HEK293 (cell line): ENCODE results near the gene CDK4.

Source experiments
- KLF1 ChIP-seq: fragments of 450-650 bp; formaldehyde crosslinking; IDR thresholded peaks from 2 replicates; pipeline ENCODE4 v1.5.1; 2016; ENCODE audit warnings: missing biosample characterization, missing genetic modification characterization
- SCRT2 ChIP-seq: fragments of 450-650 bp; formaldehyde crosslinking; IDR thresholded peaks from 2 replicates; pipeline ENCODE4 v1.5.1; 2016; ENCODE audit warnings: missing biosample characterization, missing genetic modification characterization
- TCF7L2 ChIP-seq: IDR thresholded peaks from 2 replicates; pipeline ENCODE4 v1.6.1; 2011; ENCODE audit warnings: low read depth, mild to moderate bottlenecking, inconsistent platforms, low read length, moderate library complexity, borderline replicate concordance
- ZBTB21 ChIP-seq: fragments of 450-650 bp; formaldehyde crosslinking; IDR thresholded peaks from 2 replicates; pipeline ENCODE4 v1.5.1; 2017; ENCODE audit warnings: missing biosample characterization, missing genetic modification characterization
- ZBTB6 ChIP-seq: fragments of 450-650 bp; formaldehyde crosslinking; IDR thresholded peaks from 2 replicates; pipeline ENCODE4 v1.5.1; 2017; ENCODE audit warnings: missing biosample characterization, missing genetic modification characterization
- ZBTB7A ChIP-seq: fragments of 450-650 bp; formaldehyde crosslinking; IDR thresholded peaks from 2 replicates; pipeline ENCODE4 v1.5.1; 2016; ENCODE audit warnings: low read depth, missing biosample characterization, missing genetic modification characterization
- ZFHX2 ChIP-seq: fragments of 450-650 bp; formaldehyde crosslinking; conservative IDR thresholded peaks from 2 replicates; pipeline ENCODE4 v1.5.1; 2016; ENCODE audit warnings: missing biosample characterization, missing genetic modification characterization
- ZNF112 ChIP-seq: fragments of 450-650 bp; formaldehyde crosslinking; IDR thresholded peaks from 2 replicates; pipeline ENCODE4 v1.5.0; 2017; ENCODE audit warnings: missing biosample characterization, missing genetic modification characterization
- ZNF2 ChIP-seq: fragments of 450-650 bp; formaldehyde crosslinking; IDR thresholded peaks from 2 replicates; pipeline ENCODE4 v1.5.1; 2016; ENCODE audit warnings: missing biosample characterization, missing genetic modification characterization
- ZNF280D ChIP-seq: fragments of 450-650 bp; formaldehyde crosslinking; IDR thresholded peaks from 2 replicates; pipeline ENCODE4 v1.5.1; 2016; ENCODE audit warnings: missing biosample characterization, missing genetic modification characterization
- ZNF580 ChIP-seq: fragments of 450-650 bp; formaldehyde crosslinking; IDR thresholded peaks from 2 replicates; pipeline ENCODE4 v1.5.1; 2016; ENCODE audit warnings: missing biosample characterization, missing genetic modification characterization
- ZNF629 ChIP-seq: fragments of 450-650 bp; formaldehyde crosslinking; IDR thresholded peaks from 2 replicates; pipeline ENCODE4 v1.5.1; 2017; ENCODE audit warnings: missing biosample characterization, missing genetic modification characterization
- ZNF654 ChIP-seq: fragments of 450-650 bp; formaldehyde crosslinking; IDR thresholded peaks from 2 replicates; pipeline ENCODE4 v1.5.1; 2016; ENCODE audit warnings: low read depth, missing biosample characterization, missing genetic modification characterization
- ZNF692 ChIP-seq: fragments of 450-650 bp; formaldehyde crosslinking; IDR thresholded peaks from 2 replicates; pipeline ENCODE4 v1.5.1; 2016; ENCODE audit warnings: missing biosample characterization, missing genetic modification characterization
- ZXDB ChIP-seq: fragments of 450-650 bp; formaldehyde crosslinking; IDR thresholded peaks from 2 replicates; pipeline ENCODE4 v1.5.1; 2016; ENCODE audit warnings: missing biosample characterization, missing genetic modification characterization
- TF ChIP-seq, protein P1 (sequence below): fragments of 450-650 bp; formaldehyde crosslinking; IDR thresholded peaks from 2 replicates; pipeline ENCODE4 v1.5.1; 2016; ENCODE audit warnings: missing biosample characterization, missing genetic modification characterization
- TF ChIP-seq, protein P2 (sequence below): fragments of 450-650 bp; formaldehyde crosslinking; IDR thresholded peaks from 2 replicates; pipeline ENCODE4 v1.5.1; 2017; ENCODE audit warnings: missing biosample characterization, missing genetic modification characterization

The CDK4 gene

GRCh38 chr12:57726151-57726883 is 25.8 kb downstream of the CDK4 start (continued):
- TF ChIP-seq ZNF580 (tag by site-specific recombination) (peak; percentile 92), SCRT2 (tag by site-specific recombination) (peak; percentile 58; the same call in 1 of the 2 replicates), ZNF112 (tag by site-specific recombination) (no peak), ZFHX2 (peak; percentile 99), ZBTB7A (tag by site-specific recombination) (peak; percentile 97), ZNF629 (tag by site-specific recombination) (peak; percentile 81), ZNF654 (tag by site-specific recombination) (peak; percentile 38), ZBTB21 (no peak; the same call in 1 of the 2 replicates), ZNF280D (tag by site-specific recombination) (no peak), KLF1 (tag by site-specific recombination) (peak; percentile 95), ZNF692 (tag by site-specific recombination) (peak; percentile 88; the same call in 1 of the 2 replicates), ZNF2 (tag by site-specific recombination) (peak; percentile 94), ZXDB (tag by site-specific recombination) (peak; percentile 84), TCF7L2 (no peak), ZBTB6 (tag by site-specific recombination) (peak; percentile 72)
- TF ChIP-seq, protein P1, sequence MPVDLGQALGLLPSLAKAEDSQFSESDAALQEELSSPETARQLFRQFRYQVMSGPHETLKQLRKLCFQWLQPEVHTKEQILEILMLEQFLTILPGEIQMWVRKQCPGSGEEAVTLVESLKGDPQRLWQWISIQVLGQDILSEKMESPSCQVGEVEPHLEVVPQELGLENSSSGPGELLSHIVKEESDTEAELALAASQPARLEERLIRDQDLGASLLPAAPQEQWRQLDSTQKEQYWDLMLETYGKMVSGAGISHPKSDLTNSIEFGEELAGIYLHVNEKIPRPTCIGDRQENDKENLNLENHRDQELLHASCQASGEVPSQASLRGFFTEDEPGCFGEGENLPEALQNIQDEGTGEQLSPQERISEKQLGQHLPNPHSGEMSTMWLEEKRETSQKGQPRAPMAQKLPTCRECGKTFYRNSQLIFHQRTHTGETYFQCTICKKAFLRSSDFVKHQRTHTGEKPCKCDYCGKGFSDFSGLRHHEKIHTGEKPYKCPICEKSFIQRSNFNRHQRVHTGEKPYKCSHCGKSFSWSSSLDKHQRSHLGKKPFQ (tag by site-specific recombination), result 0 out of 2 replicates have a peak, but pooled peaks have one; percentile 30
- TF ChIP-seq, protein P2, sequence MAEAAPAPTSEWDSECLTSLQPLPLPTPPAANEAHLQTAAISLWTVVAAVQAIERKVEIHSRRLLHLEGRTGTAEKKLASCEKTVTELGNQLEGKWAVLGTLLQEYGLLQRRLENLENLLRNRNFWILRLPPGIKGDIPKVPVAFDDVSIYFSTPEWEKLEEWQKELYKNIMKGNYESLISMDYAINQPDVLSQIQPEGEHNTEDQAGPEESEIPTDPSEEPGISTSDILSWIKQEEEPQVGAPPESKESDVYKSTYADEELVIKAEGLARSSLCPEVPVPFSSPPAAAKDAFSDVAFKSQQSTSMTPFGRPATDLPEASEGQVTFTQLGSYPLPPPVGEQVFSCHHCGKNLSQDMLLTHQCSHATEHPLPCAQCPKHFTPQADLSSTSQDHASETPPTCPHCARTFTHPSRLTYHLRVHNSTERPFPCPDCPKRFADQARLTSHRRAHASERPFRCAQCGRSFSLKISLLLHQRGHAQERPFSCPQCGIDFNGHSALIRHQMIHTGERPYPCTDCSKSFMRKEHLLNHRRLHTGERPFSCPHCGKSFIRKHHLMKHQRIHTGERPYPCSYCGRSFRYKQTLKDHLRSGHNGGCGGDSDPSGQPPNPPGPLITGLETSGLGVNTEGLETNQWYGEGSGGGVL (tag by site-specific recombination), result peak; percentile 68
